Stimulated activated effector memory CD8-positive, alpha-beta T cell treated with anti-CD3 and anti-CD28 coated beads, Interleukin-12 subunit alpha, Interleukin-12 subunit beta, amount 100 ng/mL, for 72 hours (primary cell): ENCODE data around the gene ABI1.
"Not testable (repeated sequence)": the region's sequence is repeated elsewhere in the genome, so short reads cannot be mapped to it uniquely, and the experiment has no call there.

Experiments
- ATAC-seq: fragments of 150-1000 bp; cut with Tn5 transposase; 2 replicates; pipeline ENCODE4 v1.10.0; 2021
- DNase-seq, 2 donors: peaks; one replicate each; pipeline ENCODE4 v3.0.0; 2021 to 2022; ENCODE audit warnings: low spot score in 2 of 2
- H3K27ac Mint-ChIP-seq: one replicate; pipeline ENCODE4 v1.8.0; 2022; ENCODE audit warnings: mild to moderate bottlenecking, mixed read lengths
- H3K36me3 Mint-ChIP-seq: one replicate; pipeline ENCODE4 v1.8.0; 2022; ENCODE audit warnings: mild to moderate bottlenecking, mixed read lengths
- H3K4me1 Mint-ChIP-seq: one replicate; pipeline ENCODE4 v1.8.0; 2022; ENCODE audit warnings: mixed read lengths
- H3K4me3 Mint-ChIP-seq: one replicate; pipeline ENCODE4 v1.8.0; 2022; ENCODE audit warnings: mild to moderate bottlenecking, mixed read lengths
- H3K9me3 Mint-ChIP-seq: one replicate; pipeline ENCODE4 v1.8.0; 2022; ENCODE audit warnings: mixed read lengths

Gene ABI1

DNA sequence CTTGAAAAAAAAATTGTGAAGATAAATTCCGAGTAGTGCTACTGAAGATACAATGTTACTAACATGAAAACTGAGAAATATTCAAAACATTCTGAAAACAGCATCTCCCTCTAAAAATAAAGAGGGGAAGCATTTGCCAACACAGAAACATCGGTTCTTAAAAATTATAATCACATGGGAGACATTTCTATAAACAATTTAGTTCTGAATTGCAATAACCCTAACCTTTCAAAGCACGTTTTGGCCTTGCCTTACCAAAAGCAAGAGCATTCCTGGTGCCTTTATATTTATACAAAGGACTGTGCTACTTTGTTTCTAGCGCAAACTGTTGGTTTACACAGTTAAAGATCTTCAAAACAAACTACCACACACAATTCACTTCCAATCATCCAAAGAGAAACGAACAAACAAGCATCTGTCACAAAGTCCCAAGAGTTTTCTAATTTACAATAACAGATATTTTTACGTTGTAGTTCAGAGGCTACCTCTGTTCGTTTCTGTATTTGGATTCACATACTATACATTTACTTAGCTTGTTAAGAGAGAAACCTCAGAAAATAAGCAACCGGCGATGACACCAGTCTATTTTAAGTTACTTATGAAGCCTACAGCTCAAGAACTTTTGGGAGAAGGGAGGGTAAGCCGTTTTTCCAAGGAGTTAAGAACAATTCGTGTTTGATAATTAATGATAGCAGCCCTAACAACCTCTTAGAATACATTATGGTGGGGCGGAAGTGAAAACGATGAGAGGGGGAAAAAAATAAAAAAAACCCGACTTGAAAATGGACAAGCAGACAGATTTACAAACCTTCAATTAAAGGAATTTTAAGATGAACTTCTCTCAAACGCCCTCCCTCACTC is 1.3 kb downstream of the ABI1 start:
- Mint-ChIP-seq H3K4me3 (peak overlapping the region; percentile 85), H3K27ac (peak overlapping the region; percentile 96), H3K4me1 (peaks cover 34% of the 10 kb centered on the region), H3K36me3 (peaks cover 36% of the 10 kb centered on the region), H3K9me3 (no peaks in the 10 kb centered on the region)
- no peak for DNase-seq
- no peak for ATAC-seq

DNA sequence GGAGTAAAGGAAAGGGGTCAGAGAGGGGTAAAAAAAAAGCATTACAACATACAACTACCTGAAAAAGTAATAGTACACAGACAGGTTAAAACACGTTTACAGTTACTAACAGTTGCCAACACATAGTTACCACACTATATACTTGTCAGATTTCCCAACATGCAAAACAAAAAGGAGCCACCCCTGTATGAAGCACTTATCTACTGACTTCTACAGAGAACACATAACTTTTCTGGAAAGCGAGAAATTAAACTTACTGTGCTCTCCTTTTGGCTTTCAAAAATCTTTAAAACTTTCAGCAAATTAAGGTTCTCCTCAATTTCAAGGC is 2.1 kb downstream of the ABI1 start:
- H3K4me1 Mint-ChIP-seq = peaks cover 42% of the 10 kb centered on the region

DNA sequence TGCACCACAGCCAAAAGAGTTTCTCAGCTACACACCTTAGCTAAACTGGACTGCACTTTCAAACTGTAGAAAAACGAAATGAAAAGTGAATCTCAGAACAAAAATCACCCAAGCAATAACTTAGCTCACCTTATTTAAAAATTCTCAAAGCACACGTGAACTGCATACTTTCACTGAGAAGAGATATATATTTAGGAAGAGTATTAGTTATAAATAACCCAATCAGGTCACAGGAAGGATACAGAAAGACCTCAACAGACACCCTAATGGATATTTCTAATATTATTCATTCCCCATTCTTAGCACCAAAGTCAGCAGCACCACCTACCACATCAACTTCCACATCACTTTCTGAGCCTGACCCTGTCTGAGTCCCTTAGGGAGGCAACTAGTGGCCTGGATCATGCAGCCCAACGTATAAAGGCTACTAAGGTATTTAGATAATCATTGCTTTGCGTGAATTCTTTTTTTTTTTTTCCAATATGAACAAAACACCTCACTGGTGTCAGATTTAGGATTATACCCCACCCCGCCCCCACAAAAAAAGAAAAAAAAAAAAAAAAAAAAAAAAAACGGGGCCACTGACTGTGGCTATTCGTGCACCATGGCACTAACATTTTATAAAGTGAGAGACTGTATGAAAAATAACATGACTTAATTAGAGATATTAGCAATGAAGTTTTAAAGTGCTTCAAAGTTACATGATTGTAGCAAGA is 2.6 kb downstream of the ABI1 start:
- no peak for DNase-seq
- peaks cover 44% of the 10 kb centered on the region for H3K36me3 Mint-ChIP-seq
- peak overlapping the region; percentile 50 for H3K27ac Mint-ChIP-seq
- H3K4me3 Mint-ChIP-seq = peak overlapping the region; percentile 85
- no peak for ATAC-seq
- H3K4me1 Mint-ChIP-seq = peaks cover 45% of the 10 kb centered on the region
- H3K9me3 Mint-ChIP-seq = no peaks in the 10 kb centered on the region

More for the DNA sequence above, 2.1 kb downstream of the ABI1 start:
- Mint-ChIP-seq H3K9me3 (no peaks in the 10 kb centered on the region), H3K27ac (no peak overlapping the region), H3K36me3 (peaks cover 41% of the 10 kb centered on the region), H3K4me3 (peak overlapping the region; percentile 85)
- no peak for DNase-seq
- ATAC-seq = no peak

DNA sequence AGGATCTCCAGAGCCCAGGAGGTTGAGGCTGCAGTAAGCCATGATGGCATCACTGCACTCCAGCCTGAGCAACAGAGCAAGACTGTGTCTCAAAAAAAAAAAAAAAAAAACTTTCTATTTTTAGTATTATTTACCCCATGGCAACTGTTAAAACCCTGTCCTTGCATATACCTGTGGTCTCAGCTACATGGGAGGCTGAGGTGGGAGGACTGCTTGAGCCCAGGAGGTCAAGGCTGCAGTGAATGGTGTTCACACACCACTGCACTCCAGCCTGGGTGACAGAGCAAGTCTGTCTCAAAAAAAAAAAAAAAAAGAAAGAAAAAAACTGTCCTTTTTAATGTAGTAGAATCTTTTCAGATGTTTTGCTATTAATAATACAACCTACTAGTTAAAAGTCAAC is 3.2 kb downstream of the ABI1 start:
- Mint-ChIP-seq H3K4me3 (peak overlapping the region; percentile 85), H3K36me3 (peaks cover 44% of the 10 kb centered on the region), H3K4me1 (peaks cover 45% of the 10 kb centered on the region), H3K27ac (peak overlapping the region; percentile 50)
- not testable (repeated sequence) for DNase-seq, ATAC-seq, H3K9me3 Mint-ChIP-seq

DNA sequence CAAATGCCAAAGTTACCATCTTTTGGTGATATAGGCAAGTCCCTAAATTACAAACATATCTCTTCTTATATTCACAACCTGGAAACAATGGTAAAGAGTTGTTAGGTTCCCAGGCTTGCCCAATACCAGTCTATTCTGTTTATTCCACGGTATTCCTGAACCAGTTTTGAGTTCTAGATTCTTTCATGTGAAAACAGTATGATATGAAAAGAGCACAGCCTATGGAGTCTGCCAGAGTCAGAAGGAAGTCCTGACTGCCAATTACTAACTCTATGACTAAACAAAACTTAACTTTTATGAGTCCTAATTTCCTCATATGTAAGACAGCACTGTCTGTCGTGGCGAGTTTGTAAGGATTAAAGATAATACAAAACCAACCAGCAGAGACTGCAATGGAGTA is 5.6 kb downstream of the ABI1 start:
- H3K4me1 Mint-ChIP-seq = peaks cover 57% of the 10 kb centered on the region

DNA sequence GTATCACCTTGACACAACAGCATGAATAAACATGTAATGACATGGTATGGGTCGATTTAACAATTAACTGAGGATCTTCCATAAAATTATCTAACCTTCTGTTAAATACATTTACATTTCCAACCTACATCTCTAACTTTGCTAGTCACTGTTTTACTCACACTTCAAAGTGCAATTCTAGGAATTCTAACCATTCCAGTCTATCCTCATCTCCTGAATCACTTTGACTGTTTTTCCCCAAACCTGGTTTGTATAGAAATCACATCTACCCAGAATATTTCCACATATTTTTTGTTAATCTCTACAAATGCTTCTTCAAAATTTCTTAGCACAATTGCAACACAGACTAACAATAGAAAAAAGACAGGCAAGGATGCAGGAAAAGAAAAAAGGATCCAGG is 6.2 kb downstream of the ABI1 start:
- DNase-seq (no peak), ATAC-seq (no peak)
- Mint-ChIP-seq H3K27ac (peak overlapping the region; percentile 4), H3K4me3 (no peak overlapping the region), H3K4me1 (peaks cover 62% of the 10 kb centered on the region), H3K36me3 (peaks cover 35% of the 10 kb centered on the region), H3K9me3 (no peaks in the 10 kb centered on the region)

More for the DNA sequence above, 5.6 kb downstream of the ABI1 start:
- no peaks in the 10 kb centered on the region for H3K9me3 Mint-ChIP-seq
- peaks cover 41% of the 10 kb centered on the region for H3K36me3 Mint-ChIP-seq
- DNase-seq (no peak), ATAC-seq (peak; percentile 69)
- H3K27ac Mint-ChIP-seq = peak overlapping the region; percentile 4
- no peak overlapping the region for H3K4me3 Mint-ChIP-seq

DNA sequence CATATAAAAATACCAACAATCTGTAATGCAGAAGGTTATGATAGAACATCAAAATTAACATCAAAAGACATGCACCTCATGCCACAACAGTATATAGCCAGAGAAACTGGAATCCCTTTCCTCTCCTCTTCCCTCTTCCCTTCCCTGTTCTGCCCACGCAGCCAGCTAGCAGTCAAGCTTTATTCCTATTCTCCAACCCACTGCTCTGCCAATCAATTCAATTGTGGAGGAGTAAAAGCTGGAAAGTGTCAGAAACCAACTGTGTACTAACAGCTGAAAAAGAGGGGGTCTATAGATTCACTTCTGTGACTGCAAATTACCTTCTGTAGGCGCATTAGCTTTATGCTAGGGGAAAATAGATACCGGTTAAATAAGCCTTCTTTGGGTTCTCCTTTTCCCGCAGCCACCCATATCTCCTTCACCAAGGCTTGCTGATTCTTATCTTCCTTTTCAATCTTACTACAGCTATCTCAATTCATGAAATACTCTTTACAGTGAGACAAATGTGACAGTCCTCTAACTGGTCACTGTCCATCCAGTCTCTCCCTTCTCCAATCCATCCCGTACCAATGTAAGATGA is 16.3 kb downstream of the ABI1 start:
- Mint-ChIP-seq H3K27ac (peak overlapping the region; percentile 1), H3K4me1 (peaks cover 64% of the 10 kb centered on the region), H3K9me3 (no peaks in the 10 kb centered on the region)

DNA sequence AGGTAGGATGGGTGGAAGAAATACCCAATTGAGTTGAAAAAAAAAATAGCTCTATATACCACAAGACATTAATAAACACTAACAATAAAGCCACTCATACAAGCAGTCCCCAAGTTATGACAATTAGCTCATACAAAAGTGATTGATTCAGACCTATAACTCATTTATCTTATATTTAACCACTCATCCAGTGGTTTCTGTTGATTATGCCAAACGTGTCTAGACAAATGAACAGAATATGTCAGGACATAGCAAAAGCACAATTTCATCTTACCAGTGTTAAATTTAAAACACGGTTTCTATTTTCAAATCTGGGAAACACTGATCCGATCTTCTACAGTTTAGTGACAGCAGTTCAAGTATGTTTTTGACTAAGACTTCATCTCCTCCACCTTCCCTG is 17.0 kb downstream of the ABI1 start:
- Mint-ChIP-seq H3K4me1 (peaks cover 71% of the 10 kb centered on the region), H3K4me3 (no peak overlapping the region), H3K27ac (peak overlapping the region; percentile 1), H3K36me3 (peaks cover 17% of the 10 kb centered on the region), H3K9me3 (no peaks in the 10 kb centered on the region)
- DNase-seq (no peak), ATAC-seq (peak; percentile 78)

More for the DNA sequence above, 16.3 kb downstream of the ABI1 start:
- no peak overlapping the region for H3K4me3 Mint-ChIP-seq
- H3K36me3 Mint-ChIP-seq = peaks cover 17% of the 10 kb centered on the region
- ATAC-seq (no peak), DNase-seq (no peak)

DNA sequence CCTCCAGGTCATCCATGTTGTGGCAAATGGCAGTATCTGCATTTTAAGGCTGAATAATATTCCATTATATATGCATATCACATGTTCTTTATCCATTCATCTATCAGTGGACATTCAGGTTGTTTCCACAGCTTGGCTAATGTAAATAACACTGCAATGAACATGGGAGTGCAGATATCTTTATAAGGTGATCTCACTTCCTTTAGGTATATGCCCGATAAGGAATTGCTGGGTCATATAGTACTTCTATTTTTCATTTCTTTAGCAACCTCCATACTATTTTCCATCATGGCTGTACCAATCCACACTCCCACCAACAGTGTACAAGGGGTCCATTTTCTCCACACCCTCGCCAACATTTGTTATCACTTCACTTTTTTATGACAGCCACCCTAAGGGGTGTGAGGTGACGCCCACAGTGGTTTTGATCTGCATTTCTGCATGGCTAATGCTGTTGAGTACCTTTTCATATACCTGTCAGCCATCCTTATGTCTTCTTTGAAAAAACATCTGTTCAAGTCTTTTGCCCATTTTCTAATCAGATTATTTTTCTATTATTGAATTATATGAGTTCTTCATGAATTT is 18.9 kb downstream of the ABI1 start:
- Mint-ChIP-seq H3K9me3 (no peaks in the 10 kb centered on the region), H3K27ac (no peak overlapping the region), H3K36me3 (peaks cover 5% of the 10 kb centered on the region), H3K4me1 (peaks cover 79% of the 10 kb centered on the region), H3K4me3 (peak overlapping the region; percentile 17)
- ATAC-seq = peak; percentile 38
- no peak for DNase-seq

DNA sequence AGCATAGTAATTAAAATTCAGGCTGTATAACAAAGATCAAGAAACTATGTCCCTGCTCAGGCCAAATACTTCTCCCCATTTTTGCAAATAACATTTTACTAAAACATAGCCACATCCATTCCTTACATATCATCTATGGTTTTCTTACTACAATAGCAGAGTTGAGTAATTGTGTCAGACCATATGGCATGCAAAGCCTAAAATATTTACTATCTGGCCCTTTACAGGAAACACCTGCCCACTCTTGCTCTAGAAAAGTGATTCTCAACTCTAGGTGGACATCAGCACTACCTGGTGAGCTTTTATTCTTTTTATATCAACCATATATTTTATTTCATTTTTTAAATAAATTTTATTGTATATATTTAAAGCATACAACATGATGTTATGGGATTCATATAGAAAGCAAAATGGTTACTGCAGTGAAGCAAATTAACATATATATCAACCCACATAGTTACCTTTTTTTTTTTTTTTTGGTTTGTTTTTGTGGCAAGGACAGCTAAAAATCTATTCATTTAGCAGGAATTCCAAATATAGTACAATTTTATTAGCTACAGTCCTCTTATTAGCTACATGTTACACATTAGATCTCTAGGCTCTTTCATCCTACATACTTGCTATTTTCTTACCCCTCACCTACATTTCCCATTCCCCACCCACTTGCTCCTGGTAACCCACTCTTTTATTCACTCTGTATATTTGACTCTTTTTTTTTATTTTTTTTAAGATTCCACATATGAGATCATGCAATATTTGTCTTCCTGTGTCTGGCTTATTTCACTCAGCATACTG is 19.6 kb downstream of the ABI1 start:
- Mint-ChIP-seq H3K4me3 (peak overlapping the region; percentile 17), H3K9me3 (no peaks in the 10 kb centered on the region), H3K4me1 (peaks cover 72% of the 10 kb centered on the region), H3K36me3 (peaks cover 5% of the 10 kb centered on the region), H3K27ac (no peak overlapping the region)
- ATAC-seq = peak; percentile 16
- no peak for DNase-seq

DNA sequence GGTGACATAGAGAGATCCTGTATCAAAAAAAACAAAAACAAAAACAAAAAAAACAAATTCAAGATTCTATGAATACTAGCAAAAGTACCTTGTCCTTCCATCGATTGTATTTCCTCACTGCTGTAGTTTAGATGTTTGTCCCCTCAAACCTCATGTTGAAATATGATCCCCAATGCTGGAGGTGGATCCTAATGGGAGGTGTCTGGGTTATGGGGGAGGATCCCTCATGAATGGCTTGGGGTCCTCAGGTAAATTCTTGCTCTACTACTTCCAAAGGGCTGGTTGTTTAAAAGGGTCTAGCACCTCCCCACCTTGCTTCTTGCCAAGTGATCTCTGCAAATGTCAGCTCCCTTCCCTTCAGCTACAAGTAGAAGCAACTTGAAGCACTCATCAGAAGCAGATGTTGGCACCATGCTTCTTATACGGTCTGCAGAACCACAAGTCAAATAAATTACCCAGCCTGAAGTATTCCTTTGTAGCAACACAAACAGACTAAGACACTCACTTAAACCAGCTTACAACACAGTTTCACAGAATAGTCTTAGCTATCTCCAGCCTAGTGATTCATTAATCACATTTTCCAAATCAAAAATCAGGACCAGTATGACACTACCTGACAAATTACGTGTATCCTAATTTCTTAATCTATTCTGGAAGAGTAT is 20.7 kb downstream of the ABI1 start:
- H3K36me3 Mint-ChIP-seq = peaks cover 8% of the 10 kb centered on the region
- H3K9me3 Mint-ChIP-seq = no peaks in the 10 kb centered on the region
- peaks cover 67% of the 10 kb centered on the region for H3K4me1 Mint-ChIP-seq
- no peak for DNase-seq
- peak overlapping the region; percentile 27 for H3K27ac Mint-ChIP-seq
- ATAC-seq = peak; percentile 49
- no peak overlapping the region for H3K4me3 Mint-ChIP-seq

DNA sequence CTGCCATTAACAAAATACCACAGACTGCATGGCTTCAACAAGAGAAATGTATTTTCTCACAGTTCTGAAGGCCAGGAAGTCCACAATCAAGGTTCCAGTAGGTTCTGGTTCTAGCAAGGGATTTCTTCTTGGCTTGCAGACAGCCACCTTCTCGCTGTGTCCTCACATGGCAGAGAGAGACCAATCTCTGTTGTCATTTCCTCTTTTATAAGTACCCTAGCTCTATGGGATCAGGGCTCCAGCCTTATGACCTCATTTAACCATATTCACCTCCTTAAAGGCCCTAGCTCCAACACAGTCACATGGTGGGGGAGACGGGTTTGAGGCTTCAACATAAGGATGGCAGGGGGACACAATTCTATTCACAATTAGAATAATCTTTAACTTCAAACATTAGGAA is 23.6 kb downstream of the ABI1 start:
- no peak overlapping the region for H3K4me3 Mint-ChIP-seq
- H3K27ac Mint-ChIP-seq = no peak overlapping the region
- H3K9me3 Mint-ChIP-seq = no peaks in the 10 kb centered on the region
- H3K36me3 Mint-ChIP-seq = peaks cover 12% of the 10 kb centered on the region
- no peak for DNase-seq
- ATAC-seq = no peak
- H3K4me1 Mint-ChIP-seq = peaks cover 65% of the 10 kb centered on the region

DNA sequence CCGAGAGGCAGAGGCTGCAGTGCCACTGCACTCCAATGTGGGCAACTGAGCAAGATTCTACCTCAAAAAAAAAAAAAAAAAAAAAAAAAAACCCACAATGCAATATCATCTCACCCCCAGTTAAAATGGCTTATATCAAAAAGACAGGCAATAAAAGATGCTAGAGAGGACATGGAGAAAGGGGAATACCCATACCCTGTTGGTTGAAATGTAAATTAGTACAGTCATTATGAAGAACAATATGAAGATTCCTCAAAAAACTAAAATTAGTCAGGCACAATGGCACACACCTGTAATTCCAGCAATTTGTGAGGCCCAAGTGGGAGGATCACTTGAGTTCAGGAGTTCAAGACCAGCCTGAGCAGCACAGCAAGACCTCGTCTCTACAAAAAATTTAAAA is 25.7 kb downstream of the ABI1 start:
- peak; percentile 36 for ATAC-seq
- DNase-seq = no peak
- Mint-ChIP-seq H3K9me3 (no peaks in the 10 kb centered on the region), H3K36me3 (peaks cover 13% of the 10 kb centered on the region), H3K4me3 (no peak overlapping the region), H3K27ac (no peak overlapping the region), H3K4me1 (peaks cover 60% of the 10 kb centered on the region)

DNA sequence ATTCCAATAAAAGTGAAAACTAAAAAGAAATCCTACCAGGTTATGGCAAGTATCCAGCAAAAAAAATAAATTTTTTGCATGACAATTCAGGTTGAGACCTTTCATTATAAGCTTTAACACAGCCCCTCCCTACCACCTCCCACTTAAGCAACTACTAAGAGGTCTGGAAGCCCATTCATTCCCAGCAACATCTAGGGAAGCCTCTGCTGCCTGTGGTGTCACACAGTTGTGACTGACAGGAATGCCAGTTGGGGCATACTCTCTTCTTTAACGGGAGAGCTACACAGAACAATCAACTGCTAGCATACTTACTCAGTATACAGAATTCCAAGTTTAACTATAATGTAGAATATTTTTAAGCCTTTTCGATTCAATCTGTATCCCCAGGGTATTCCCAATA is 27.8 kb downstream of the ABI1 start:
- ATAC-seq (no peak), DNase-seq (no peak)
- Mint-ChIP-seq H3K9me3 (no peaks in the 10 kb centered on the region), H3K4me1 (peaks cover 45% of the 10 kb centered on the region), H3K4me3 (no peak overlapping the region), H3K27ac (no peak overlapping the region), H3K36me3 (peaks cover 13% of the 10 kb centered on the region)
